GM12873 (cell line): ENCODE measurements around the gene BRWD1.

Experiments used
- TF ChIP-seq, protein P1 (sequence below): IDR thresholded peaks from 2 replicates; pipeline ENCODE4 v1.5.1; 2012; ENCODE audit warnings: low read depth, mild to moderate bottlenecking, moderate library complexity, low read length, control low read depth; ENCODE audit not compliant: insufficient read depth; ENCODE audit errors: missing control alignments

The BRWD1 gene

DNA sequence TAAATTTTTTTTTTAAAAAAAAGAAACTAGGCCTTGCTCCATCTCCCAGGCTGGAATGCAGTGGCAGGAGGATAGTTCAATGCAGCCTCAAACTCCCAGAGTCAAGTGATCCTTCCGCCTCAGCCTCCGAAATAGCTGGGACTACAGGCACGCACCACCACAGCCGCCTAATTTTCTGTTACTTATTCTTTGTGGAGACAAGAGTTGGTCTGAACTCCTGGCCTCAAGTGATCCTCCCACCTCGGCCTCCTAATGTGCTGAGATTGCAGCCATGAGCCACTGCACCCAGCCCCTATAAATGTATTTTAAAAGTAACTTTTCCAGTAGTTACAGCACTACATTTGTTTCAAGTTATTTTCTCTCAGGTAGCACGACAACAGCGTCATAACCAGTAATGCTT lies 2.3 kb downstream of the BRWD1 start:
- TF ChIP-seq, protein P1, sequence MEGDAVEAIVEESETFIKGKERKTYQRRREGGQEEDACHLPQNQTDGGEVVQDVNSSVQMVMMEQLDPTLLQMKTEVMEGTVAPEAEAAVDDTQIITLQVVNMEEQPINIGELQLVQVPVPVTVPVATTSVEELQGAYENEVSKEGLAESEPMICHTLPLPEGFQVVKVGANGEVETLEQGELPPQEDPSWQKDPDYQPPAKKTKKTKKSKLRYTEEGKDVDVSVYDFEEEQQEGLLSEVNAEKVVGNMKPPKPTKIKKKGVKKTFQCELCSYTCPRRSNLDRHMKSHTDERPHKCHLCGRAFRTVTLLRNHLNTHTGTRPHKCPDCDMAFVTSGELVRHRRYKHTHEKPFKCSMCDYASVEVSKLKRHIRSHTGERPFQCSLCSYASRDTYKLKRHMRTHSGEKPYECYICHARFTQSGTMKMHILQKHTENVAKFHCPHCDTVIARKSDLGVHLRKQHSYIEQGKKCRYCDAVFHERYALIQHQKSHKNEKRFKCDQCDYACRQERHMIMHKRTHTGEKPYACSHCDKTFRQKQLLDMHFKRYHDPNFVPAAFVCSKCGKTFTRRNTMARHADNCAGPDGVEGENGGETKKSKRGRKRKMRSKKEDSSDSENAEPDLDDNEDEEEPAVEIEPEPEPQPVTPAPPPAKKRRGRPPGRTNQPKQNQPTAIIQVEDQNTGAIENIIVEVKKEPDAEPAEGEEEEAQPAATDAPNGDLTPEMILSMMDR, result no peak

DNA sequence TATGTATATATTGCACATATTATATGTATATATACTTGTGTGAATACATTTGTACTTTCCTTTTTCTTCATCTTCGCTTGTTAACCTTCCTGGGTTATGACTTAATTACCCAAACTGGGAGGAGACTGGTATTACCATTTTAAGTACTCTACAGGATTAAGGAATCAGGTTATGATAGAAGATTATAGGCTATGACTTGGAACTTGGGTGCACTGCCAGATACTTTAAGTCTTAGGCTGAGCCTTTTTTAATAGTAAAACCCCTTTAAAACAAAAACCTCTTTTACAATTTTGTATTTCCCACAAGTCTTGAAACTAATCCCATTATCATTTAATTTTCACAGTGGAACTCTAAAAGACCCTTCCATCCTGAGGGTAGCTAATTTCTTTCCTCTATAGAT lies 6.0 kb downstream of the BRWD1 start:
- TF ChIP-seq, protein P1, result no peak

DNA sequence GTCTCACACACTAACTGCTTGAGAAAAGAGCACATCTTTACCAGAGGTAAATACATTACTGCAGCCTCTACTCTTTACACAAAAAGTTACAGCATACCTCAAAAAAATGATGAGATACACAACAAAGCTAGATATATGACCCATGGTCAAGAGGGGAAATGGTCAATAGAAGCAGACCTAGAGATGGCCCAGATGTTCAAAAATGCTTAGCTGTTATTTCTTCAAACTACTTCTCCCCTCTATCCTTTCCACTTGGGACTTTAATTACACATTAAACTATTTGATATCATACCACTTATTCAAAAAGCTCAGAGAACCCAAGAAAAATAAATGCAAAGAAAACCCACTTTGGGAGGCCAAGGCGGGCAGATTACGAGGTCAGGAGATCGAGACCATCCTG lies 12.8 kb downstream of the BRWD1 start:
- TF ChIP-seq, protein P1, result no peak

DNA sequence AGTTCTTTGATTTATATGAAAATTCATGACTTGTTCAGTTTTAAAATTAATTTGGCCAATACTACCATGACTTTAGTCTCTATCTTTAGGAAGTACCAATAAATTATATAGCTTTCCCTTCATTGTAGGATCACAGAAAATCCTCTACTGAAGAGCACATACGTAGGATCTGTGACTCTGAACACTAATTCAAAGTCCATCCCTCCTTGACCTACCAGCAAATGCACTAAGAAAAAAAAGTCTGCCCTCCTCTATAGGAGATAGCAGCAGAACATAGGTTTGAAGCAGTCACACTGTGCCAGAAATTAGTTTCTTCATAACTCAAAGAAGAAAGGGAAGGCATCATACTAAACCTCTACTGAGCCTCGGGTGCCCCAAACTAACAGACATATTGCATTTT lies 16.5 kb downstream of the BRWD1 start:
- TF ChIP-seq, protein P1, result no peak

DNA sequence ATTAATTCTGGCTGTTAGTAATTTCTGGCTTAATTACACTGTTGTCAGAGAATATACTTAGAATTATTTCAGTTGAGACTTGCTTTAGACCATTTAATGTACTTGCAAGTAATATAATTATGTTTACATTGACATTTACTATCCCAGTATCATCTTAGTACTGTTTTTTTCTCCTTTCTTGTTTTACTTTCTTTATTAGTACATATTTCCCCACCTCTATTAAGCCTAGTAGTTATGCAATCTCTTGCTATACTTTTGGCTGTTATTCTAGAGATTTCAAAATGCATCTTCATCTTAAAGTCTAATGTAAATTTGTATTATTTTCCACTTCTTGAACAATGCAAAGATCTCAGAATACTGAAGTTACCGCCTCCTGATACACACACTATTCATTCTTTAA lies 24.4 kb downstream of the BRWD1 start:
- TF ChIP-seq, protein P1, result no peak

DNA sequence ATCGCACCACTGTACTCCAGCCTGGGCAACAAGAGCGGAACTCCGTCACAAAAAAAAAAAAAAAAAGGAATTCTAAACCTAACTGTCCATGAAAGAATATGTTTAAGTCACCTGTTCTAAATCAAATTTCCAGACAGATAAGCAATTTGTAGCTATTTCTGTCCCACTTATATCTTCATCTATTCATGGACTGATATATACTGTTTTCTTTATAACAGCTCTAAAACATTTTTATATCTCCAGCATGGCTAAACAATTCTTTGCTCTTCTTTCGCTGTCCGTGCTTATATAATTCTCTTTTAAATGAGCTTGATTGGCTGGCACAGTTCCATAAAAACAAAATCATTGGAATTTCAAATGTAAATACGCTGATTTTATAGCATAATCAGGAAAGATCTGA lies 30.5 kb downstream of the BRWD1 start:
- TF ChIP-seq, protein P1, result no peak

DNA sequence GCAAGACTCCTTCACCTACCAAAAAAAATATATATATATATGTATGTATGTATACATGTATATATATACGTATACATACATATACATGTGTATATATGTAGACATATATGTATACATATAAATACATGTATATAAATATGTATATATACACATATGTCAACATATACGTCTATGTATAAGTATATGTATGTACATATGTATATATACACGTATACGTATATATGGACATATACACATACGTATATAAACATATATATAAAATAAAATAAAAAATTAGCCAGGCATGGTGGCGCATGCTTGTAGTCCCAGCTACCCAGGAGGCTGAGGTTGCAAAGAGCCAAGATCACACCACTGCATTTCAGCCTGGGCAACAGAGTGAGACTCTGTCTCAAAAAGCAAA lies 31.6 kb downstream of the BRWD1 start:
- TF ChIP-seq, protein P1, result no peak

DNA sequence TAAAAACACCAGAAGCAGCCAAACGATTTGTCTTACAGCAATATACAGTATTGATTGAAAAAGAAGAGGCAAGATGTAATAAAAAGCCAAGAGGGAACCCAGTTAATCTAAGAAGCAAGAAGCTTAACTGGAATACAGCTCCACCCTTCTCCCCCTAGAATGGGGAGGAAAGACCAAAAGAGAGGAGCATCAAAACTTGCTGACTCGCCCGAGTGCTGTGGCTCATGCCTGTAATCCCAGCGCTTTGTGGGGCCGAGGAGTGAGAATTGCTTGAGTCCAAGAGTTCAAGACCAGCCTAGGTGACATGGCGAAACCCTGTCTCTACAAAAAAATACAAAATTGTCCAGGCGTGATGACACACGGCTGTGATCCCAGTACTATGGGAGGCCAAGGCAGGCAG lies 32.2 kb downstream of the BRWD1 start:
- TF ChIP-seq, protein P1, result no peak
